Ovary (tissue), 3 donors: ENCODE data around the gene BLOC1S6.

Experiments
- CTCF ChIP-seq, 3 donors: fragments of 450-650 bp in 2 of 3; fragments of 200-600 bp in 1 of 3; IDR thresholded peaks; one replicate each; pipeline versions ENCODE4 v1.5.1 to v1.8.0; 2016 to 2022; ENCODE audit warnings: antibody characterized with exemption in 3 of 3, mild to moderate bottlenecking in 1 of 3
- EP300 ChIP-seq: sonication (generic); formaldehyde crosslinking; IDR thresholded peaks from one replicate; pipeline ENCODE4 v1.6.1; 2017; ENCODE audit warnings: antibody characterized with exemption
- POLR2A ChIP-seq: fragments of 450-650 bp; IDR thresholded peaks from one replicate; pipeline ENCODE4 v1.6.1; 2017; ENCODE audit warnings: antibody characterized with exemption, mild to moderate bottlenecking, moderate library complexity
- donor health status: DM: no; HTN: no; CAD: no.

GRCh38 chr15:45612790-45613415 is 25.7 kb downstream of the BLOC1S6 start:
- TF ChIP-seq CTCF (IDR thresholded peaks at IDR 0.05), result no peak
- TF ChIP-seq EP300, result no peak
- TF ChIP-seq POLR2A, result no peak
